HCEC 1CT (cell line): ENCODE data around the gene BGLAP.

Experiments
- DNase-seq: peaks from one replicate; pipeline ENCODE4 v3.0.0-alpha.2; 2017

Gene BGLAP

GRCh38 chr1:156260896-156261295 lies 18.9 kb downstream of the BGLAP start:
- no peak for DNase-seq

- DNase-seq = peak; percentile 69
Measured at GRCh38 chr1:156262461-156263287, 20.7 kb downstream of the BGLAP start.

GRCh38 chr1:156263288-156263655 lies 21.3 kb downstream of the BGLAP start:
- no peak for DNase-seq

GRCh38 chr1:156266051-156266450 lies 24.1 kb downstream of the BGLAP start:
- DNase-seq = no peak

- DNase-seq = no peak
Measured at GRCh38 chr1:156268336-156268735, 26.4 kb downstream of the BGLAP start.

- no peak for DNase-seq
Measured at GRCh38 chr1:156270314-156270713, 28.3 kb downstream of the BGLAP start.

- no peak for DNase-seq
Measured at GRCh38 chr1:156276532-156276931, 34.5 kb downstream of the BGLAP start.

GRCh38 chr1:156276966-156277381 lies 35.0 kb downstream of the BGLAP start:
- DNase-seq = no peak

GRCh38 chr1:156279837-156280236 lies 37.9 kb downstream of the BGLAP start:
- DNase-seq = no peak

- DNase-seq = peak; percentile 46
Measured at GRCh38 chr1:156281281-156281680, 39.3 kb downstream of the BGLAP start.

GRCh38 chr1:156281693-156282478 lies 39.9 kb downstream of the BGLAP start:
- peak; percentile 22 for DNase-seq

GRCh38 chr1:156282479-156283222 lies 40.7 kb downstream of the BGLAP start, which contains the start of gene SMG5:
Gene SMG5 (minus strand): TSS chr1:156282825. CDS start chr1:156282680, 145 bp downstream.
- peak; percentile 98 for DNase-seq

- no peak for DNase-seq
Measured at GRCh38 chr1:156283521-156283920, 41.5 kb downstream of the BGLAP start.

GRCh38 chr1:156284112-156284511 lies 42.1 kb downstream of the BGLAP start, which contains the start of gene TMEM79:
Gene TMEM79 (plus strand): TSS chr1:156284325. CDS start chr1:156285227, 902 bp downstream.
- no peak for DNase-seq

GRCh38 chr1:156284757-156285156 lies 42.8 kb downstream of the BGLAP start:
- peak; percentile 15 for DNase-seq

GRCh38 chr1:156285437-156285836 lies 43.5 kb downstream of the BGLAP start:
- DNase-seq = no peak

GRCh38 chr1:156286061-156286460 lies 44.1 kb downstream of the BGLAP start:
- no peak for DNase-seq

- DNase-seq = no peak
Measured at GRCh38 chr1:156289857-156290256, 47.9 kb downstream of the BGLAP start.

GRCh38 chr1:156291226-156292061 lies 49.5 kb downstream of the BGLAP start:
- peak; percentile 66 for DNase-seq
